GM12875 (cell line): Measurements from ENCODE around the gene MARCO.

ENCODE experiments used
- H3K4me3 ChIP-seq: one replicate; pipeline ENCODE4 v1.5.1; 2011; ENCODE audit warnings: low read depth, low read length, control low read depth
- CTCF ChIP-seq: IDR thresholded peaks from 2 replicates; pipeline ENCODE4 v1.5.1; 2011; ENCODE audit warnings: low read depth, mild to moderate bottlenecking, control low read depth, inconsistent platforms, low read length, moderate library complexity, borderline replicate concordance; ENCODE audit not compliant: insufficient read depth

The MARCO gene

GRCh38 chr2:118967124-118967880 is 25.3 kb downstream of the MARCO start:
- no peak for TF ChIP-seq CTCF
- no peak overlapping the region for H3K4me3 ChIP-seq

- no peak for TF ChIP-seq CTCF
- H3K4me3 ChIP-seq: no peak overlapping the region
Measured at GRCh38 chr2:118968042-118968441, 26.0 kb downstream of the MARCO start.

- no peak for TF ChIP-seq CTCF
- H3K4me3 ChIP-seq: no peak overlapping the region
Measured at GRCh38 chr2:118968961-118969733, 27.2 kb downstream of the MARCO start.

- TF ChIP-seq CTCF: no peak
Measured at GRCh38 chr2:118969734-118970395, 27.9 kb downstream of the MARCO start.

GRCh38 chr2:118970396-118971135 is 28.6 kb downstream of the MARCO start:
- TF ChIP-seq CTCF: no peak
- H3K4me3 ChIP-seq: no peak overlapping the region

More at GRCh38 chr2:118969734-118970395, 27.9 kb downstream of the MARCO start:
- no peak overlapping the region for H3K4me3 ChIP-seq

- no peak for TF ChIP-seq CTCF
Measured at GRCh38 chr2:118971245-118972122, 29.5 kb downstream of the MARCO start.

More at GRCh38 chr2:118971245-118972122, 29.5 kb downstream of the MARCO start:
- H3K4me3 ChIP-seq: no peak overlapping the region
